KMS-11 (cell line): Measurements from ENCODE around the gene SLC22A23.

Experiments used
- H2AFZ ChIP-seq: fragments of 200-600 bp; sonication (generic); 2 replicates; pipeline ENCODE4 v1.6.1; 2016; ENCODE audit warnings: antibody characterized with exemption, mixed run types, low read depth
- H3K27ac ChIP-seq: fragments of 200-600 bp; sonication (generic); 2 replicates; pipeline ENCODE4 v1.6.1; 2016; ENCODE audit warnings: mild to moderate bottlenecking, mixed run types
- H3K27me3 ChIP-seq: fragments of 200-600 bp; sonication (generic); 2 replicates; pipeline ENCODE4 v1.6.1; 2017; ENCODE audit warnings: mild to moderate bottlenecking, low read depth, mixed run types, moderate library complexity; ENCODE audit not compliant: insufficient read depth
- H3K36me3 ChIP-seq: fragments of 200-600 bp; sonication (generic); 2 replicates; pipeline ENCODE4 v1.6.1; 2017; ENCODE audit warnings: mild to moderate bottlenecking, mixed run types; ENCODE audit not compliant: insufficient read depth
- H3K4me1 ChIP-seq: fragments of 200-600 bp; sonication (generic); 2 replicates; pipeline ENCODE4 v1.6.1; 2016; ENCODE audit warnings: mild to moderate bottlenecking, low read depth, mixed run types; ENCODE audit not compliant: poor library complexity, severe bottlenecking
- H3K4me2 ChIP-seq: fragments of 200-600 bp; sonication (generic); 2 replicates; pipeline ENCODE4 v1.7.0; 2016; ENCODE audit warnings: mild to moderate bottlenecking, mixed run types
- H3K4me3 ChIP-seq: fragments of 200-600 bp; sonication (generic); IDR thresholded peaks from 2 replicates; pipeline ENCODE4 v1.6.1; 2017; ENCODE audit warnings: low read depth, low read length, mixed read lengths; ENCODE audit not compliant: insufficient read depth
- H3K79me2 ChIP-seq: fragments of 200-600 bp; sonication (generic); 2 replicates; pipeline ENCODE4 v1.6.1; 2016; ENCODE audit warnings: low read depth, mixed run types; ENCODE audit not compliant: insufficient read depth
- H3K9ac ChIP-seq: fragments of 200-600 bp; sonication (generic); 2 replicates; pipeline ENCODE4 v1.6.1; 2016; ENCODE audit warnings: mild to moderate bottlenecking, mixed run types
- H4K20me1 ChIP-seq: fragments of 200-600 bp; sonication (generic); 2 replicates; pipeline ENCODE4 v1.6.1; 2016; ENCODE audit warnings: mild to moderate bottlenecking, mixed run types; ENCODE audit not compliant: insufficient read depth
- TF ChIP-seq, protein P1 (sequence below): fragments of 200-600 bp; sonication (generic); conservative IDR thresholded peaks from 2 replicates; pipeline ENCODE4 v1.6.1; 2017; ENCODE audit warnings: low read depth, mild to moderate bottlenecking, antibody characterized with exemption, low read length, moderate library complexity, mixed read lengths

The SLC22A23 gene

DNA sequence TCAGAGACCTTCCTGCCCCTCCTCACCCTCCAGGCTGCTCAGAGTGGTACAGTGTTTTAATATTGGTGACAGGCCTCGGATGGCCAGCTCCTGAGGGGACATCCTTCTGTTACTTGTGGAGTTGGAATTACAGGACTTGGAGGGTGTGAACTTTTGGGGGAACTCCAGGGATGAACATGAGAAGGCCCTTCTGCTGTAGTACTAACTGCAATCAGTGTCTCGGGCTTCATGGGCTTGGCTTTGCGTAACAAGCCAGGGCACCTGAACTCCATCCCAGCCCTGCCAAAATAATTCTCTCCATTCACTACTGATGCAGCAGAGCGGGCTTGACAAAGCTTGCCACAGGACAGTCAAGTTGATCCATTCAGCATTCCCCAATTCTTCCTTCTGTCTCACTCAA lies 28.6 kb downstream of the SLC22A23 start:
- TF ChIP-seq, protein P1, sequence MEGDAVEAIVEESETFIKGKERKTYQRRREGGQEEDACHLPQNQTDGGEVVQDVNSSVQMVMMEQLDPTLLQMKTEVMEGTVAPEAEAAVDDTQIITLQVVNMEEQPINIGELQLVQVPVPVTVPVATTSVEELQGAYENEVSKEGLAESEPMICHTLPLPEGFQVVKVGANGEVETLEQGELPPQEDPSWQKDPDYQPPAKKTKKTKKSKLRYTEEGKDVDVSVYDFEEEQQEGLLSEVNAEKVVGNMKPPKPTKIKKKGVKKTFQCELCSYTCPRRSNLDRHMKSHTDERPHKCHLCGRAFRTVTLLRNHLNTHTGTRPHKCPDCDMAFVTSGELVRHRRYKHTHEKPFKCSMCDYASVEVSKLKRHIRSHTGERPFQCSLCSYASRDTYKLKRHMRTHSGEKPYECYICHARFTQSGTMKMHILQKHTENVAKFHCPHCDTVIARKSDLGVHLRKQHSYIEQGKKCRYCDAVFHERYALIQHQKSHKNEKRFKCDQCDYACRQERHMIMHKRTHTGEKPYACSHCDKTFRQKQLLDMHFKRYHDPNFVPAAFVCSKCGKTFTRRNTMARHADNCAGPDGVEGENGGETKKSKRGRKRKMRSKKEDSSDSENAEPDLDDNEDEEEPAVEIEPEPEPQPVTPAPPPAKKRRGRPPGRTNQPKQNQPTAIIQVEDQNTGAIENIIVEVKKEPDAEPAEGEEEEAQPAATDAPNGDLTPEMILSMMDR = no peak

GRCh38 chr6:3427687-3428085 lies 29.2 kb downstream of the SLC22A23 start:
- H3K4me3 ChIP-seq = no peak overlapping the region
- TF ChIP-seq, protein P1 = no peak
- H3K9ac ChIP-seq = no peak overlapping the region
- peaks cover 16% of the 10 kb centered on the region for H3K4me1 ChIP-seq
- no peak overlapping the region for H2AFZ ChIP-seq
- H3K4me2 ChIP-seq = no peak overlapping the region
- H3K79me2 ChIP-seq = no peaks in the 10 kb centered on the region
- H3K27ac ChIP-seq = no peak overlapping the region
- no peaks in the 10 kb centered on the region for H4K20me1 ChIP-seq
- no peaks in the 10 kb centered on the region for H3K36me3 ChIP-seq
- H3K27me3 ChIP-seq = no peaks in the 10 kb centered on the region

More for the DNA sequence above, 28.6 kb downstream of the SLC22A23 start:
- H3K27me3 ChIP-seq = no peaks in the 10 kb centered on the region
- H3K4me1 ChIP-seq = peaks cover 21% of the 10 kb centered on the region
- H3K9ac ChIP-seq = no peak overlapping the region
- H3K27ac ChIP-seq = no peak overlapping the region
- no peak overlapping the region for H2AFZ ChIP-seq
- no peaks in the 10 kb centered on the region for H3K36me3 ChIP-seq
- no peak overlapping the region for H3K4me2 ChIP-seq
- no peak overlapping the region for H3K4me3 ChIP-seq
- H4K20me1 ChIP-seq = no peaks in the 10 kb centered on the region
- H3K79me2 ChIP-seq = no peaks in the 10 kb centered on the region

GRCh38 chr6:3426927-3427686 lies 29.7 kb downstream of the SLC22A23 start:
- Histone ChIP-seq H2AFZ (no peak overlapping the region), H3K27ac (no peak overlapping the region), H3K79me2 (no peaks in the 10 kb centered on the region), H3K9ac (no peak overlapping the region), H3K36me3 (no peaks in the 10 kb centered on the region), H4K20me1 (no peaks in the 10 kb centered on the region), H3K4me1 (peaks cover 10% of the 10 kb centered on the region), H3K4me2 (no peak overlapping the region), H3K4me3 (no peak overlapping the region), H3K27me3 (no peaks in the 10 kb centered on the region)
- TF ChIP-seq, protein P1 = no peak

- no peak overlapping the region for H3K9ac ChIP-seq
- H3K79me2 ChIP-seq = no peaks in the 10 kb centered on the region
- H2AFZ ChIP-seq = no peak overlapping the region
- peaks cover 8% of the 10 kb centered on the region for H3K4me1 ChIP-seq
- no peaks in the 10 kb centered on the region for H4K20me1 ChIP-seq
- TF ChIP-seq, protein P1 = no peak
- no peaks in the 10 kb centered on the region for H3K27me3 ChIP-seq
- no peak overlapping the region for H3K27ac ChIP-seq
- no peak overlapping the region for H3K4me3 ChIP-seq
- H3K4me2 ChIP-seq = no peak overlapping the region
- no peaks in the 10 kb centered on the region for H3K36me3 ChIP-seq
Measured at GRCh38 chr6:3426091-3426926, 30.5 kb downstream of the SLC22A23 start.
